Neural progenitor cell (in vitro differentiated cells): ENCODE data around the gene SLC5A12.

Experiments used
- CTCF ChIP-seq: fragments of 200-600 bp; sonication (generic); IDR thresholded peaks from 2 replicates; pipeline ENCODE4 v1.5.1; 2017; ENCODE audit warnings: antibody characterized with exemption, mild to moderate bottlenecking
- EZH2 ChIP-seq: fragments of 200-600 bp; sonication (generic); IDR thresholded peaks from 2 replicates; pipeline ENCODE4 v1.6.1; 2017; ENCODE audit warnings: antibody characterized with exemption, mild to moderate bottlenecking, moderate library complexity
- EZH2phosphoT487 ChIP-seq: fragments of 200-600 bp; sonication (generic); IDR thresholded peaks from 2 replicates; pipeline ENCODE4 v1.6.1; 2017; ENCODE audit warnings: antibody characterized with exemption

GRCh38 chr11:26764315-26764714 is 42.5 kb upstream of the SLC5A12 start:
- no peak for TF ChIP-seq CTCF
- no peak for TF ChIP-seq EZH2
- no peak for TF ChIP-seq EZH2phosphoT487
